GM18861 (cell line): ENCODE data around the gene ICOSLG.
"Not testable (repeated sequence)": the region's sequence is repeated elsewhere in the genome, so short reads cannot be mapped to it uniquely, and the experiment has no call there.

Experiments
- ATAC-seq: cut with Tn5 transposase; IDR thresholded peaks from one replicate; pipeline ENCODE4 v1.9.1; 2021; ENCODE audit not compliant: unreplicated experiment

The ICOSLG gene

DNA sequence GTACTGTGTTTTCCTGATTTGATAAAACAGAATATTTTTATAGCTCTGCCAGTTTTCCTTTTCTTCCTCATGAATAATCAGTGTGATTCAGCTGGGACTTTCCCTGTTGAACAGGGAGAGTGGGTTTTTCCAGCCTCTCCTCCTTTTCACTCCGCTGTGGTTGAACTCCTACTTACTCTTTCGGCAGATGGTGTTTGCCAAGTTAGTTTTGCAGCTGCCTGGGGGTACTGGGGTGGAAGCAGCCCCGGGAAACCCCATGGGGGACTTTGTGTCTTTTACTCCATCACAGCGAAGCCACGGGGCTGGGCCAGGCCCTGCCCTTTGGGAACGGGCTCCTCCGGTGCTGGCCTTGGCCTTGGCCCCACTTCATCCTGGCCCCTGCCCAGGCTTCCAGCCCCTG, 55.9 kb downstream of the ICOSLG start:
- ATAC-seq: not testable (repeated sequence)

DNA sequence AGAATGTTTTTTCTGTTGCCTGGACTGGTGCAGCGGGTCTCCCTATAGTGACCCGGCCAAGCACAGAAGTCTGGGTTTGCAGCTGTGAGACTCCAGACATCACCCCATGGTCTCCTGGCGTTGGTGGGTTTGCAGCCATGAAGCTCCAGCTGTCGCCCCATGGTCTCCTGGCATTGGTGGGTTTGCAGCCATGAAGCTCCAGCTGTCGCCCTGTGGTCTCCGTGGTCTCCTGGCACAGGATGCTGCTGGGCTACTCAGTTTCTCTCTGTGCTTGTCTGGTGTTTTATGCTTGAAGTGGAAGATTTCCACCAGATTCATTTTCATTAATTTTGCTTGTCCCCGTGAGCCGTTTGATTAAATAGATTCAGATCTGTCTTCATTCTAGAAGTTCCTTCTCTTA, 58.5 kb downstream of the ICOSLG start:
- not testable (repeated sequence) for ATAC-seq

DNA sequence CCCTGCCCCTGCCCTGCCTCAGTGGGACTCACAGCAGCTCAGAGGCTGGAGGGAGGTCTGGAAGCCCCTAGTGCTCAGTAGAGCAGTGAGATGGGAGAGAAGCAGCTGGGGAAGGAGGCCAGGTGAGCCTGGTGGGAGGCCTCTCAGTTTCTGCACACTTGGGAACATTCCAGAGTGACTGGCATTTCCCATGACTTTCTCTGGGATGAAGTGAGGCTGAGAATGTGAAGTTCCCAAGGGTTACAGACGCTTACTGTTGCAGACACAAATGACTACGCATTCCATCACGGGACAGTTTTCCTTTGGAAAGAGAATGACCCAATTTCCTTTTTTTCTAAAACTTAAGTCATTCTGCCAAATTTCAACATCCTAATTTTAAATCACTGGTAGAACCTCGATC, 59.2 kb downstream of the ICOSLG start:
- ATAC-seq: not testable (repeated sequence)

DNA sequence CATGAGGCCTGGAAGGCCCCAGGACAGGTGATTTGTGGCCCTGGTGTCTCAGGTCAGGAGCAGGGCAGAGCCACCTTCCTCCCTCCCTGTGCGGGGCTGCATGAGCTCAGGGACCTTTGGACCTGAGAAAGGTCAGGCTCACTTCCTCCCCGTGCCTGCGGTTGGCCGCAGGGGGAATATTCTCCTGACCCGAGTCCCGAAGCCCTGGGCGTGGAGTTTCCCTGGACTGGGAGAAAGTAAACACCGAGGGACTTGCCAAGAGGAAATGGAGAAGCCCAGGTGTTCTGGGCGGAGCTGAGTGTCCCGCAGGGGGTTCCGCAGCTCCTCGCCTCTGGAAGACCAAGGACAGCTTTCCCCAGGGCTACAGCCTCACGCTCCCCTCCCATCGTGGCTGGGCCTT, 64.6 kb downstream of the ICOSLG start:
- not testable (repeated sequence) for ATAC-seq

DNA sequence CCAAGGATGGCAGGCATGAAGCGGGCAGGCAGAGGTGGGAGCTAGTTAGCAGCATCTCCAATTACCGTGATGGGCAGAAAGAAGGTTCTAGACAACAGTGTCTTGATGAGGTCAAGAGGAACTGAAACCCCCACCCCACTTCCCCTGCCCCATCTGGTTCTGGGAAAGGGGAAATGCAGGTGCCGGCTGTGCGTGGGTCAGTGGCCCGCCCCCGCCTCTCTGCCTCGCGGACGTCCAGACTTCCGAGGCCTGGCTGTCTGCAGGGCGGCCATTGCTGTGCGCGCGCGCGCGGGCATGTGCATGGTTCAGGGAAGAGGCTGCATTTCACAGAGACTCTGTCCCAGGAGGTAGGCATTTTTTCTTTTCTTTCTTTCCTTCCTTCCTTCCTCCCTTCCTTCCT, 65.6 kb downstream of the ICOSLG start:
- not testable (repeated sequence) for ATAC-seq
